ENCODE data around the gene PSMA6. TPM values are rescaled to one million over a fixed set of nuclear protein-coding genes. Genes with fewer than 3 reads are reported as not detected.
A peak's percentile ranks its signal among the peaks of the same experiment; 100 is the strongest.

PSMA6 gene
- polyA plus RNA-seq, 2 donors = 92.3 to 156 TPM

DNA sequence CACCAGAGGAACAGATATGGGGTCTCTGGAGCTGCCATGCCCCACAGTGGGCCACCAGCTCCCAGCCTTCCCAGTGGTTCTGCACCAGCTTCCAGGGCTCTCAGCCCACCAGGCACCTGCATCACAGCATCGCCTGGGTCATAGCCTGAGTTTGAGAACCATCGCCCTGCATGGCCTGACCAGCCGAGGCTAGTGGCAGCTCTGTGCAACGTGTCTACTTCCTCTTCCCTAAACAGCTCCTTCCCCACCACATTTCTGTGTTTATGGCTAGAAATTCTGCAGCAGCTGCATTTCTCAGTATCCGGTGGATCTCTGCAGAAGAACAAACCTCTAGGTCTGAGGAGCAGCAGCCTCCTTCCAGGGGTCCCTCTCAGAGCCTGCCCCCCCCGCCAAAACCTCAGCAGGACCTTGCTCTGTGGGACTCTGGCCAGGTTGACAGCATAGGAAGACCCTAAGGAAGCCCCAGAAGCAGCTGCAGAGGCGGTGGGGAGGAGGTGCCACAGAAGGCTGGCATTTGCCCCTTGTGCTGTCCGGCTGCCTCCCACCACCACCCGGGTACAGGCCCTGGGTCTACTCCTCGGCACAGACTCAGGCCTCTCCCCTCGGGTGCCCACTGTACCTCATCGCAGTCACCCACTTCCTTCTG is 47.7 kb downstream of the PSMA6 start:
- Histone ChIP-seq H3K36me3 (ENCODE audit: control insufficient read depth in 2 of 2, insufficient read depth in 2 of 2, low read length in 1 of 2) (no peaks in the 10 kb centered on the region), H3K9me3 (ENCODE audit: control insufficient read depth in 2 of 2, insufficient read depth in 1 of 2, low read depth in 1 of 2, low read length in 1 of 2) (no peaks in the 10 kb centered on the region), H3K4me3 (ENCODE audit: low read depth in 1 of 2, low read length in 2 of 2) (no peak overlapping the region), H3K27ac (ENCODE audit: low read depth in 2 of 2, low read length in 1 of 2) (peak overlapping the region; percentile 3 to 37), H3K4me1 (ENCODE audit: control insufficient read depth in 2 of 2, insufficient read depth in 2 of 2, low read length in 1 of 2) (peaks cover 27 to 49% of the 10 kb centered on the region in 2 donors), H3K27me3 (ENCODE audit: control insufficient read depth in 1 of 2, insufficient read depth in 2 of 2, low read length in 2 of 2) (no peaks in the 10 kb centered on the region)
- 68 to 75% methylated on average over 12 of the region's 12 CpGs for WGBS, 2 donors

DNA sequence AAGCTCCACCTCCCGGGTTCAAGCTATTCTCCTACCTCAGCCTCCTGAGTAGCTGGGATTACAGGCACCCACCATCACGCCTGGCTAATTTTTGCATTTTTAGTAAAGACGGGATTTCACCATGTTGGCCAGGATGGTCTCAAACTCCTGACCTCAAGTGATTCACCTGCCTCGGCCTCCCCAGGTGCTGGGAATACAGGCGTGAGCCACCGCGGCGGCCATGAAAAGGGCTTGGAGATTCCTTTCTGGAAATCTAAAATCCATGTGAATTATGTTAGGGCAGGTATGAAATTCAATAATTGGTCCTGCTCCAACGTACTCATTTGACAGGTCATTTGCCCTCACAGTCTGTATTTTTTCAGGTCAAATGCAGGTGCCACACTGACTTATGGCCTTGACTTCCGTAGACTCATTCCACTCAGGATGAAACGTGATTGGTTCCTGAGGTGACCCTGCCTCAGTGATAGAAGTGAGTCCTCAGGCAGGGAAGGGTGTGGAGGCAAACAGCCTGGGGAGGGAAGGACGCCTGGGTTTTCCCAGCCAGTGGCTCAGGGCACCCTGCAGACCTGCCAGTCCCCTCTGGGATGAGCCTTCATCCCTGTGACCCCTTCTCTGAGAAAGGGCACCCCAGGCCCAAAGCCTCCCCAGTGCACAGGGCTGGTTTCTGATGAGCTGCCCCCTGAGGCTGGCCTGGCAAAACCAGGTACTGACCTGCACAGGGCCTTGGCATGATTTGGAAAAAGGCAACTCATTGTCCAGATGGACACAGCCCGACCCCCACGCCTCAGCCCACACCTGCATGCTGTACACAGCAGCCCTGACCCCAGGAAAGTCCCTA is 48.7 kb downstream of the PSMA6 start:
- WGBS, 2 donors = 70 to 71% methylated on average over 14 of the region's 14 CpGs
- peak overlapping the region; percentile 88 to 95 for H3K27ac ChIP-seq (ENCODE audit: low read depth in 2 of 2, low read length in 1 of 2)
- no peaks in the 10 kb centered on the region for H3K27me3 ChIP-seq (ENCODE audit: control insufficient read depth in 1 of 2, insufficient read depth in 2 of 2, low read length in 2 of 2)
- H3K4me3 ChIP-seq (ENCODE audit: low read depth in 1 of 2, low read length in 2 of 2) = no peak overlapping the region
- no peaks in the 10 kb centered on the region for H3K9me3 ChIP-seq (ENCODE audit: control insufficient read depth in 2 of 2, insufficient read depth in 1 of 2, low read depth in 1 of 2, low read length in 1 of 2)
- H3K4me1 ChIP-seq (ENCODE audit: control insufficient read depth in 2 of 2, insufficient read depth in 2 of 2, low read length in 1 of 2) = peaks cover 22 to 42% of the 10 kb centered on the region in 2 donors
- no peaks in the 10 kb centered on the region for H3K36me3 ChIP-seq (ENCODE audit: control insufficient read depth in 2 of 2, insufficient read depth in 2 of 2, low read length in 1 of 2)

DNA sequence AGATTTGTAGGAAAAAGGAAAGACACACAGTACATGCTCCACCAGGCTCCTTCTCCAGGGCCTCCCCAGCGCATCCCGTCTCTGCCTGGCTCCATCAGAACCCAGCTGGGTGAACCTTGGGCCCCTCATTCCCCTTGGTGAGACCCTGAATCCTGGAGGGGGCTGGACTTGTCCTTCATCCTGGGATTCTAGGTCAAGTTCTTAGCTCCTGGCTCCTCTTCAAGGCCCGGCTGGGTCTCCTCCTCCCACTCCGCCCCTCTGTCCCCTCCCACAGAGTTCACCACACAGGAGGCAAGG is 49.2 kb downstream of the PSMA6 start:
- WGBS, 2 donors = 13 to 17% methylated on average over 4 of the region's 4 CpGs
- Histone ChIP-seq H3K4me1 (ENCODE audit: control insufficient read depth in 2 of 2, insufficient read depth in 2 of 2, low read length in 1 of 2) (peaks cover 21 to 40% of the 10 kb centered on the region in 2 donors), H3K4me3 (ENCODE audit: low read depth in 1 of 2, low read length in 2 of 2) (no peak overlapping the region), H3K36me3 (ENCODE audit: control insufficient read depth in 2 of 2, insufficient read depth in 2 of 2, low read length in 1 of 2) (no peaks in the 10 kb centered on the region), H3K9me3 (ENCODE audit: control insufficient read depth in 2 of 2, insufficient read depth in 1 of 2, low read depth in 1 of 2, low read length in 1 of 2) (no peaks in the 10 kb centered on the region), H3K27me3 (ENCODE audit: control insufficient read depth in 1 of 2, insufficient read depth in 2 of 2, low read length in 2 of 2) (no peaks in the 10 kb centered on the region), H3K27ac (ENCODE audit: low read depth in 2 of 2, low read length in 1 of 2) (peak overlapping the region; percentile 88 to 95)

DNA sequence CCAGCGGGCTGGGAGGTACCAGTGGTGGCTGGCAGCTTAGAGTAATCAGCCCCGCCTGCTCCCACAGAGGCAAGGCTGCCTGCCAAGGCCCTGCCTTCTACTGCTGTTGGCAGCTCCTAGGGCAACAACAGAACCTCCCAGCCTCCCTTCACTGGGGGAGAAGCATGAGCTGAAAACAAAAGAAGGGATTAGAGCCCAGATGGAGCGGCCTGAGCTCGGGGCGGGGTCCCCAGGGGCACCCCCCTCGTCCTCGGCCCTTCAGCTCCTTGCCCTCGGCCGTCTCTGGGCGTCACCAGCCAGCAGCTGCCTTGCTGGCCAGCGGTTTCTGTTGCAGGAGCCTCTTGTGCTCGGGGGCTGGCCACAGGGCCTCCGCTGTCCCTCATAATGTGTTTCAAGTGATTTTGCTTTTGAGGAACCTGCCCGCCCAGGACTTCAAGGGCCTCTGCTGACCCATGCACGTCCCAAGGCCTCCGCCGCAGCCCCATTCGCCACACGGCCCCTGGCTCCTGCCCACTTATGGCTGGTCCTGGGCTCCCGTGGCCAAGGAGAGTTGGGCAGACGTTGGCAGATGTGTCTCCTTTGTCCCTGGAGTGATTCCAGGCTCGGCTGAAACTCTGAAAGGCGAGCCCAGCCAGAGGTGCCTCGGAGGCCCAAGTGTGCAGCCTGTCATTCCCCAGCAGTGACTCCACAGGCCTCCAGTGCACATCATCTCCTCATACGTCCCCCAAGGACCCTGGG is 49.7 kb downstream of the PSMA6 start:
- peaks cover 17 to 36% of the 10 kb centered on the region in 2 donors for H3K4me1 ChIP-seq (ENCODE audit: control insufficient read depth in 2 of 2, insufficient read depth in 2 of 2, low read length in 1 of 2)
- no peak overlapping the region for H3K4me3 ChIP-seq (ENCODE audit: low read depth in 1 of 2, low read length in 2 of 2)
- no peaks in the 10 kb centered on the region for H3K36me3 ChIP-seq (ENCODE audit: control insufficient read depth in 2 of 2, insufficient read depth in 2 of 2, low read length in 1 of 2)
- H3K27me3 ChIP-seq (ENCODE audit: control insufficient read depth in 1 of 2, insufficient read depth in 2 of 2, low read length in 2 of 2) = no peaks in the 10 kb centered on the region
- 17 to 18% methylated on average over 25 of the region's 25 CpGs for WGBS, 2 donors
- no peaks in the 10 kb centered on the region for H3K9me3 ChIP-seq (ENCODE audit: control insufficient read depth in 2 of 2, insufficient read depth in 1 of 2, low read depth in 1 of 2, low read length in 1 of 2)
- H3K27ac ChIP-seq (ENCODE audit: low read depth in 2 of 2, low read length in 1 of 2) = peak overlapping the region; percentile 88 to 95

DNA sequence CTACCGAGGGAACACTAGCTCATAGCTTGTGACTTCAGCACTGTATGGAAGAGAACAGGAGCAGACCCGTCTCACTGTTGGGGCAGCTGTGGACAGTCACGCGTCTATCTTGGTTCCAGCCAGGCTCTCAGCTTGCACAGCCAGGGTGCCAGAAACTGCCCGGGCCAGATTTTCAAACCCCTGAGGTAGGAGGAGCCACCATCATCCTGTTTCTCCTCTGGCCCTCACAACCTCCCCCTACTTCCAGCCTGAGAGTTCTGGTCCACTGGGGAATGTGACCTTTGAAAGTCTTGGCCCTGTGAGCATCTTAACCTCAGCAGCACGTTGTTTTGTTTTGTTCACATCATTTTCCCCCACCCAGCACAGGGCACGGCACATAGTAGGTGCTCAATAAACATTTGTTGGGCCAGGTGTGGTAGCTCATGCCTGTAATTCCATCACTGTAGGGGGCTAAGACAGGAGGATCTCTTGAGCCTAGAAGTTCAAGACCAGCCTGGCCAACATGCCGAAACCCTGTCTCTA is 50.4 kb downstream of the PSMA6 start:
- H3K9me3 ChIP-seq (ENCODE audit: control insufficient read depth in 2 of 2, insufficient read depth in 1 of 2, low read depth in 1 of 2, low read length in 1 of 2) = no peaks in the 10 kb centered on the region
- H3K4me1 ChIP-seq (ENCODE audit: control insufficient read depth in 2 of 2, insufficient read depth in 2 of 2, low read length in 1 of 2) = peaks cover 14 to 33% of the 10 kb centered on the region in 2 donors
- no peaks in the 10 kb centered on the region for H3K36me3 ChIP-seq (ENCODE audit: control insufficient read depth in 2 of 2, insufficient read depth in 2 of 2, low read length in 1 of 2)
- 41 to 46% methylated on average over 8 of the region's 8 CpGs for WGBS, 2 donors
- H3K27me3 ChIP-seq (ENCODE audit: control insufficient read depth in 1 of 2, insufficient read depth in 2 of 2, low read length in 2 of 2) = no peaks in the 10 kb centered on the region
- H3K4me3 ChIP-seq (ENCODE audit: low read depth in 1 of 2, low read length in 2 of 2) = no peak overlapping the region
- H3K27ac ChIP-seq (ENCODE audit: low read depth in 2 of 2, low read length in 1 of 2) = peak overlapping the region; percentile 88 to 95

DNA sequence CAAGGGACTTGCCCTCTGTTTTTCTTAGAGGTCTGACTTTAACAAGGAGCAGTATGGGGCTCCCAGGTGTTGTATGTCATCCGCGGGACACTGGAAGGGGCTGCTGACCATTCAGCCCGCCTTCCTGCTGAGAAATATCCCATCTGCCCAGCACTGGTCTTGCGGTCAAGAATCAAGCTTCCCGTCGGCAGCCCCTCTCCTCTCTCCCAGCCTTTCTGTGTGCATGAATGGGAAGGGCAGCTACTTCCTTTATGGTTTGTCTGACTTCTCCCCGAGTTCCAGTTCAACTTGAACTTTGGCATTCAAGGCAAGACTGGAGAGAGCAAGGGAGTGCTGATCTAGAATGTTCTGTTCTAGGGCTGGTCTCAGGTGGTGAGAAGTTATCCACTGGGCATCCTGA is 51.5 kb downstream of the PSMA6 start:
- H3K9me3 ChIP-seq (ENCODE audit: control insufficient read depth in 2 of 2, insufficient read depth in 1 of 2, low read depth in 1 of 2, low read length in 1 of 2) = no peaks in the 10 kb centered on the region
- peak overlapping the region in 1 of 2 donors; percentile 56 for H3K27ac ChIP-seq (ENCODE audit: low read depth in 2 of 2, low read length in 1 of 2)
- peaks cover 14 to 26% of the 10 kb centered on the region in 2 donors for H3K4me1 ChIP-seq (ENCODE audit: control insufficient read depth in 2 of 2, insufficient read depth in 2 of 2, low read length in 1 of 2)
- H3K27me3 ChIP-seq (ENCODE audit: control insufficient read depth in 1 of 2, insufficient read depth in 2 of 2, low read length in 2 of 2) = no peaks in the 10 kb centered on the region
- H3K36me3 ChIP-seq (ENCODE audit: control insufficient read depth in 2 of 2, insufficient read depth in 2 of 2, low read length in 1 of 2) = no peaks in the 10 kb centered on the region
- WGBS, 2 donors = 67 to 73% methylated on average over 7 of the region's 7 CpGs
- no peak overlapping the region for H3K4me3 ChIP-seq (ENCODE audit: low read depth in 1 of 2, low read length in 2 of 2)

DNA sequence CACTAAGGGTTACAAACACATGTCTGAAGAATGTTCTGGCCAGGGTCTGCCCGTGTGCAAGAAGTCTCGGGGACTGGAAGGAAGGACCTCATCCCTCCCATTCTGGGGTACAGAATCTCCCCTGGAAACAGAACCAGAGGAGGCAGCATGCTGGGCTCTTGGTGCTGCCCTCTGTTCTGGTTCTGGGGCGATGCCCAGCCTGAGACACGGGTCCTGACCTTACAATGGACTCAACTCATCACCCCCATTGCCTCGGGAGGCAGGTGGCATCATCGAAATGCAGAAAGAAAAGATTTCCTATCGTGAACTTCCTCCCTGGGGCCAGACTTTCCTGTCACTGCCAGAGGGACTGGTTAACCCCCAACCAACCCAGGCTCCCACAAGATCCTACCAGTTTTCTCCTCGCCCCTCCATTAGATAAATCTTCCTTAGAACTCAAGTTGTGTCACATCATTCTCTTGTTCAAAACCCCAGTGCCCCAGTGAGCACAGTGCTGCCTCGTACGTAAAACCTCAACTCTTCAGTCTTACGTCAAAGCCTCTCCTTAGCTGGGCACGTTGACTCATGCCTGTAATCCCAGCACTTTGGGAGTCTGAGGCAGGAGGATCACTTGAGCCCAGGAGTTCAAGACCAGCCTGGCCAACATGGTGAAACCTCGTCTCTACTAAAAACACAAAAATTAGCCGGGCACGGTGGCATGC is 52.1 kb downstream of the PSMA6 start:
- WGBS, 2 donors = 72 to 77% methylated on average over 15 of the region's 15 CpGs
- no peak overlapping the region for H3K4me3 ChIP-seq (ENCODE audit: low read depth in 1 of 2, low read length in 2 of 2)
- no peaks in the 10 kb centered on the region for H3K27me3 ChIP-seq (ENCODE audit: control insufficient read depth in 1 of 2, insufficient read depth in 2 of 2, low read length in 2 of 2)
- peaks cover 14 to 21% of the 10 kb centered on the region in 2 donors for H3K4me1 ChIP-seq (ENCODE audit: control insufficient read depth in 2 of 2, insufficient read depth in 2 of 2, low read length in 1 of 2)
- H3K36me3 ChIP-seq (ENCODE audit: control insufficient read depth in 2 of 2, insufficient read depth in 2 of 2, low read length in 1 of 2) = no peaks in the 10 kb centered on the region
- H3K9me3 ChIP-seq (ENCODE audit: control insufficient read depth in 2 of 2, insufficient read depth in 1 of 2, low read depth in 1 of 2, low read length in 1 of 2) = no peaks in the 10 kb centered on the region
- peak overlapping the region in 1 of 2 donors; percentile 56 for H3K27ac ChIP-seq (ENCODE audit: low read depth in 2 of 2, low read length in 1 of 2)

DNA sequence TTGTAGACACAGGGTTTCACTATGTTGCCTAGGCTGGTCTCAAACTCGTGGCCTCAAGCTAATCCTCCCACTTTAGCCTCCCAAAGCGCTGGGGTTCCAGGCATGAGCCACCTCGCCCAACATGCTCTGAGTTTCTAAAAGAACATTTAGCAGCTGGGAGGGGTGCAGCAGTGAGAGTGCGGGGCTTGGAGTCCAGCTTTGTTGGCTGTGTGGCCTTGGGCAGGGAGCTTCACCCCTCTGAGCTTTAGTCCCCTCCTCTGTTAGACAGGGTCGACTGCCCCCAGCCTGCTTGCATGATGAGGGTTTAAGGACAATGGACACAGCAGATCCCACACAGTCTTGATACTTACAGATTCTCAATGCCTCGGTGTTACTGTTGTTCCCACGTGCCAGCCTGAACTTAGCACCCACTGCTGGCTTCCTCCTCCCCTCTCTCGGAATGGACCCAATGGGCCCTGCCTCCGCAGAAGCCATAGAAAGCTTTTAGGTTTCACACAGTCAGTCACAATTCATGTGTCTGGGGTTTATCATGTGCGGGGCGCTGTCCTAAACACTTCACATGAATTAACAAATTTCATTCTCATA is 54.6 kb downstream of the PSMA6 start:
- Histone ChIP-seq H3K27me3 (ENCODE audit: control insufficient read depth in 1 of 2, insufficient read depth in 2 of 2, low read length in 2 of 2) (no peaks in the 10 kb centered on the region), H3K4me3 (ENCODE audit: low read depth in 1 of 2, low read length in 2 of 2) (no peak overlapping the region), H3K36me3 (ENCODE audit: control insufficient read depth in 2 of 2, insufficient read depth in 2 of 2, low read length in 1 of 2) (no peaks in the 10 kb centered on the region), H3K4me1 (ENCODE audit: control insufficient read depth in 2 of 2, insufficient read depth in 2 of 2, low read length in 1 of 2) (peaks cover 5 to 9% of the 10 kb centered on the region in 2 donors), H3K9me3 (ENCODE audit: control insufficient read depth in 2 of 2, insufficient read depth in 1 of 2, low read depth in 1 of 2, low read length in 1 of 2) (no peaks in the 10 kb centered on the region), H3K27ac (ENCODE audit: low read depth in 2 of 2, low read length in 1 of 2) (no peak overlapping the region)
- WGBS, 2 donors = 84% methylated on average over 11 of the region's 11 CpGs

Measured in esophagus (tissue), 2 donors.